ENCODE measurements around the gene PLP1.

GRCh38 chrX:103830848-103831247 is 54.2 kb downstream of the PLP1 start:
- TF ChIP-seq CTCF (IDR thresholded peaks at IDR 0.05) (no peak), POLR2A (IDR thresholded peaks at IDR 0.05) (no peak)
